ENCODE data around the gene SMARCD1. TPM values are rescaled to one million over a fixed set of nuclear protein-coding genes. Genes with fewer than 3 reads are reported as not detected.

SMARCD1 gene
- total RNA-seq, 4 donors from 2014 or later = 45.9 to 97.2 (median 65.3) TPM

DNA sequence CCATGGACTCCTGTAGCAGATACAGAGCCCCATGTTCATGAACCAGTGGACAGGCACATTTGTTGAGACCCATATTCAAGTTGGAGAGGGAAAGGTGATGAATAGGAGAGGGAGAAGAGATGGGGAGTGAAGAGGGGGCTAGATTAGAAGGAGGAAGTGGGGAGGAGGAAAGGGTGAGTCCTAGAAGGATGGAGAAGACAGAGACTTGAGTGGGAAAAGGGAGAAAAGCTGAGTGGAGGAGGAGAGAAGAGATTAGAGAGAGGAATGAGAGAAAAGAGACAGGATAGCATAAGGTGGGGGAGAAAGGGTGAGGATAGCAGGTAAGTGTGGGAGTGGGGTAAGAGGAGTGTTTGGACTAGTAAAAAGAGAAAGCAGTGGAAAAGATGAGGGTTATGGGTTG, 32.6 kb upstream of the SMARCD1 start:
- Histone ChIP-seq H3K4me1 (peaks cover 0 to 32% (median 24%) of the 10 kb centered on the region in 4 donors), H3K4me3 (no peak overlapping the region), H3K36me3 (no peaks in the 10 kb centered on the region), H3K27ac (no peak overlapping the region), H3K9me3 (no peaks in the 10 kb centered on the region), H3K27me3 (peaks cover 0 to 9% of the 10 kb centered on the region in 2 donors)
- no peak for TF ChIP-seq EP300 (IDR thresholded peaks at IDR 0.05)
- TF ChIP-seq, protein P1, sequence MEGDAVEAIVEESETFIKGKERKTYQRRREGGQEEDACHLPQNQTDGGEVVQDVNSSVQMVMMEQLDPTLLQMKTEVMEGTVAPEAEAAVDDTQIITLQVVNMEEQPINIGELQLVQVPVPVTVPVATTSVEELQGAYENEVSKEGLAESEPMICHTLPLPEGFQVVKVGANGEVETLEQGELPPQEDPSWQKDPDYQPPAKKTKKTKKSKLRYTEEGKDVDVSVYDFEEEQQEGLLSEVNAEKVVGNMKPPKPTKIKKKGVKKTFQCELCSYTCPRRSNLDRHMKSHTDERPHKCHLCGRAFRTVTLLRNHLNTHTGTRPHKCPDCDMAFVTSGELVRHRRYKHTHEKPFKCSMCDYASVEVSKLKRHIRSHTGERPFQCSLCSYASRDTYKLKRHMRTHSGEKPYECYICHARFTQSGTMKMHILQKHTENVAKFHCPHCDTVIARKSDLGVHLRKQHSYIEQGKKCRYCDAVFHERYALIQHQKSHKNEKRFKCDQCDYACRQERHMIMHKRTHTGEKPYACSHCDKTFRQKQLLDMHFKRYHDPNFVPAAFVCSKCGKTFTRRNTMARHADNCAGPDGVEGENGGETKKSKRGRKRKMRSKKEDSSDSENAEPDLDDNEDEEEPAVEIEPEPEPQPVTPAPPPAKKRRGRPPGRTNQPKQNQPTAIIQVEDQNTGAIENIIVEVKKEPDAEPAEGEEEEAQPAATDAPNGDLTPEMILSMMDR (IDR thresholded peaks at IDR 0.05) = no peak
- TF ChIP-seq POLR2A (IDR thresholded peaks at IDR 0.05) = no peak
- no peak for DNase-seq (ENCODE audit: low spot score in 2 of 2)

DNA sequence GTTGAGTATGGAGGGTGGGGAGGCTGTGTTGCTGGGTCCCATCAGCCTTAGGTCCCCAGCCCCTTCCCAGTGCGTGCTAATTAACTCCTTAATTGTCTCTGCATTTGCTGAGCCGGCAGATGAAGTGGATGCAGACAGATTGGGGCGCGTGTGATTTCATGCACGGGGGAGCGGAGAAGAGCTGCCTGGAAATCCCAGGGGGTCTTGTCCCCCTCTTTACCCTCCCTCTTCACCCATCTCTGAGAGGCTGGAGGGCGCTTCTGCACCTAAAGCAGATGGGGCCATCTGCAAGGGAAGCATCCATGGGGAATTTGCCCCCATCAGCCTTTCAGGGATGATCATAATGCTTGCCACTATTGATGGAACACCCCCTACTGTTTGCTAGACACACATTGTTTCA, 32.2 kb upstream of the SMARCD1 start:
- no peak overlapping the region for H3K27ac ChIP-seq
- no peaks in the 10 kb centered on the region for H3K9me3 ChIP-seq
- TF ChIP-seq EP300 (IDR thresholded peaks at IDR 0.05) = no peak
- no peak for TF ChIP-seq POLR2A (IDR thresholded peaks at IDR 0.05)
- TF ChIP-seq, protein P1 (IDR thresholded peaks at IDR 0.05) = no peak
- H3K4me1 ChIP-seq = peaks cover 0 to 35% (median 25%) of the 10 kb centered on the region in 4 donors
- peaks cover 0 to 11% of the 10 kb centered on the region in 2 donors for H3K27me3 ChIP-seq
- DNase-seq (ENCODE audit: low spot score in 2 of 2) = no peak
- no peak overlapping the region for H3K4me3 ChIP-seq
- 73 to 83% methylated on average over 7 of the region's 7 CpGs for WGBS, 2 donors
- no peaks in the 10 kb centered on the region for H3K36me3 ChIP-seq

GRCh38 chr12:50053583-50053982, 31.6 kb upstream of the SMARCD1 start:
- Histone ChIP-seq H3K4me3 (no peak overlapping the region), H3K36me3 (no peaks in the 10 kb centered on the region), H3K9me3 (no peaks in the 10 kb centered on the region), H3K27me3 (peaks cover 0 to 15% of the 10 kb centered on the region in 2 donors), H3K4me1 (peaks cover 0 to 39% (median 27%) of the 10 kb centered on the region in 4 donors), H3K27ac (no peak overlapping the region)
- WGBS, 2 donors = 79 to 89% methylated on average over 1 of the region's 1 CpG
- DNase-seq (ENCODE audit: low spot score in 2 of 2) = no peak
- TF ChIP-seq, protein P1 (IDR thresholded peaks at IDR 0.05) = no peak
- no peak for TF ChIP-seq EP300 (IDR thresholded peaks at IDR 0.05)
- no peak for TF ChIP-seq POLR2A (IDR thresholded peaks at IDR 0.05)

DNA sequence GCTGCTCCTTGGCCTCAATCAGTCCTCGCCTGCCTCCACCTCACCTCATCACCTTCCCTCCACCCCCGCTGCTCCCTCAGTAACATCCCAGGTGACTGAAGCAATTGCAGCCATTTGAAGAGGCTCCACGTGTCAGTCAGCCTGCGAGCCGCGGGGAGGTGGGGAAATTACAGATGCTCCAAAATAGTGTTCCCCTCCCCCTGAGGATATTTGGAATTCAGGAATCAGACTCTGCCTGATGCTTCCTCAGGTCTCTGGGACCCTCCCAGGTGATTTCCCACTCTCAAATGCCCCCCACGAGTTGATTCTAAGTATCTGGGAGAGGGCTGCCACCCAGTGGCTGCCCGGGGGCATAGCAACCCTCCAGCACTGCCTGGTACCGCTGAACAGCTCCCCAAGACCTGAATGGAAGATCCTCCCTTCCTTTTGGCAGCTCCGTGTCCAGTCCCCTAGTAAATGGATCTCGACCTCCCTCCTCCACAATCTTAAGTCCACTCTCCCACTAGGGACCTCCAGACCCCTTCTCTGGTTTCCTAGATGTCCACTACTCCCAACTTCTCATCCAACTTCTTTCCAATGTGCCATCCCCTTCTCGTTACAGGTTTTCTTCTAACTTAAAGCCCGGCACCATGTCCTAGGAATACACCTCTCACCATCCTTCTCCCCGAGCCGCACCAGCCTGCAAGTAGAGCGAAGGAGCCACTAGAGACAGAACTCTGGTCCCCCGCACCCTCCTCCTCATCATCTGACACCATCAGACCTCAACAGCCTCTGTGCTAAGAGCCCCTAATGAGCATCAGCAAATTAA, 29.1 kb upstream of the SMARCD1 start:
- DNase-seq (ENCODE audit: low spot score in 2 of 2) = peak in 1 of 2 donors; percentile 51
- WGBS, 2 donors = 6 to 9% methylated on average over 17 of the region's 17 CpGs

GRCh38 chr12:50056639-50056976, 28.5 kb upstream of the SMARCD1 start:
- no peak for DNase-seq (ENCODE audit: low spot score in 2 of 2)
- TF ChIP-seq, protein P1 (IDR thresholded peaks at IDR 0.05) = no peak
- no peak for TF ChIP-seq POLR2A (IDR thresholded peaks at IDR 0.05)
- TF ChIP-seq EP300 (IDR thresholded peaks at IDR 0.05) = no peak
- 24 to 28% methylated on average over 3 of the region's 3 CpGs for WGBS, 2 donors
- Histone ChIP-seq H3K27me3 (peaks cover 0 to 7% of the 10 kb centered on the region in 2 donors), H3K4me1 (peaks cover 0 to 25% (median 19%) of the 10 kb centered on the region in 4 donors), H3K9me3 (no peaks in the 10 kb centered on the region), H3K36me3 (no peaks in the 10 kb centered on the region), H3K4me3 (peak overlapping the region in 1 of 4 donors; percentile 75), H3K27ac (no peak overlapping the region)

More for the DNA sequence above, 29.1 kb upstream of the SMARCD1 start:
- TF ChIP-seq EP300 (IDR thresholded peaks at IDR 0.05) (no peak), POLR2A (IDR thresholded peaks at IDR 0.05) (no peak)
- TF ChIP-seq, protein P1 (IDR thresholded peaks at IDR 0.05) = peak; percentile 88 to 98 (median 90)
- Histone ChIP-seq H3K9me3 (no peaks in the 10 kb centered on the region), H3K27me3 (peaks cover 0 to 7% of the 10 kb centered on the region in 2 donors), H3K36me3 (no peaks in the 10 kb centered on the region), H3K4me1 (peaks cover 0 to 26% (median 19%) of the 10 kb centered on the region in 4 donors), H3K4me3 (no peak overlapping the region), H3K27ac (no peak overlapping the region)
